ENCODE results near the gene IPPK.

DNA sequence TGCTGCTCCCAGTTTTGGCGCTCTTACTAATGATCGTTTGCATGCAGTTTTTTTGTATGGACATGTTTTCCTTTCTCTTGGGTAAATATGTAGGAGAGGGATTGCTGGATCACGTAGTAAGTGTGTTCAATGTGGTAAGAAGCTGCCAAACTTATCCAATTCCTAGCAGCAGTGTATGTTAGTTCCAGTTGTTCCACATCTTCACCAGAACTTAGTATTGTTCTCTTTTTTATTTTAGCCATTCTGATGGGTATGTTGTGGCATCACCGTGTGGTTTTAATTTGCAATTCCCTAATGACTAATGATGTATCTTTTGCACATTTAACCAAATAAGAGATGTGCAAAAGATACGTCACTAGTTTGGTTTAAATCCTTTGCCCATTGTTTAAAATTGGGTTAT, 65.9 kb downstream of the IPPK start:
- TF ChIP-seq, protein P1, sequence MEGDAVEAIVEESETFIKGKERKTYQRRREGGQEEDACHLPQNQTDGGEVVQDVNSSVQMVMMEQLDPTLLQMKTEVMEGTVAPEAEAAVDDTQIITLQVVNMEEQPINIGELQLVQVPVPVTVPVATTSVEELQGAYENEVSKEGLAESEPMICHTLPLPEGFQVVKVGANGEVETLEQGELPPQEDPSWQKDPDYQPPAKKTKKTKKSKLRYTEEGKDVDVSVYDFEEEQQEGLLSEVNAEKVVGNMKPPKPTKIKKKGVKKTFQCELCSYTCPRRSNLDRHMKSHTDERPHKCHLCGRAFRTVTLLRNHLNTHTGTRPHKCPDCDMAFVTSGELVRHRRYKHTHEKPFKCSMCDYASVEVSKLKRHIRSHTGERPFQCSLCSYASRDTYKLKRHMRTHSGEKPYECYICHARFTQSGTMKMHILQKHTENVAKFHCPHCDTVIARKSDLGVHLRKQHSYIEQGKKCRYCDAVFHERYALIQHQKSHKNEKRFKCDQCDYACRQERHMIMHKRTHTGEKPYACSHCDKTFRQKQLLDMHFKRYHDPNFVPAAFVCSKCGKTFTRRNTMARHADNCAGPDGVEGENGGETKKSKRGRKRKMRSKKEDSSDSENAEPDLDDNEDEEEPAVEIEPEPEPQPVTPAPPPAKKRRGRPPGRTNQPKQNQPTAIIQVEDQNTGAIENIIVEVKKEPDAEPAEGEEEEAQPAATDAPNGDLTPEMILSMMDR (IDR thresholded peaks at IDR 0.05 in 4 of 5, conservative IDR thresholded peaks at IDR 0.05 in 1 of 5), result no peak
- TF ChIP-seq POLR2A (IDR thresholded peaks at IDR 0.05), result no peak

Measured in gastrocnemius medialis (tissue), 4 donors.